A549 treated with CORT108297 at 1 μM for 4 hours (cell line): Measurements from ENCODE around the gene COMMD1. TPM values are rescaled to one million over a fixed set of nuclear protein-coding genes. Genes with fewer than 3 reads are reported as not detected.

ENCODE experiments used
- total RNA-seq: library from RNA; stranded (reverse); fragments of 200-300 nt; extraction: Qiagen RNA extraction; gene quantifications from 5 replicates; pipeline ENCODE4 v1.2.3, GENCODE V29; 2022

The COMMD1 gene
- 39.8 to 46.5 TPM (median 43.7 TPM) in 5 replicates for total RNA-seq

DNA sequence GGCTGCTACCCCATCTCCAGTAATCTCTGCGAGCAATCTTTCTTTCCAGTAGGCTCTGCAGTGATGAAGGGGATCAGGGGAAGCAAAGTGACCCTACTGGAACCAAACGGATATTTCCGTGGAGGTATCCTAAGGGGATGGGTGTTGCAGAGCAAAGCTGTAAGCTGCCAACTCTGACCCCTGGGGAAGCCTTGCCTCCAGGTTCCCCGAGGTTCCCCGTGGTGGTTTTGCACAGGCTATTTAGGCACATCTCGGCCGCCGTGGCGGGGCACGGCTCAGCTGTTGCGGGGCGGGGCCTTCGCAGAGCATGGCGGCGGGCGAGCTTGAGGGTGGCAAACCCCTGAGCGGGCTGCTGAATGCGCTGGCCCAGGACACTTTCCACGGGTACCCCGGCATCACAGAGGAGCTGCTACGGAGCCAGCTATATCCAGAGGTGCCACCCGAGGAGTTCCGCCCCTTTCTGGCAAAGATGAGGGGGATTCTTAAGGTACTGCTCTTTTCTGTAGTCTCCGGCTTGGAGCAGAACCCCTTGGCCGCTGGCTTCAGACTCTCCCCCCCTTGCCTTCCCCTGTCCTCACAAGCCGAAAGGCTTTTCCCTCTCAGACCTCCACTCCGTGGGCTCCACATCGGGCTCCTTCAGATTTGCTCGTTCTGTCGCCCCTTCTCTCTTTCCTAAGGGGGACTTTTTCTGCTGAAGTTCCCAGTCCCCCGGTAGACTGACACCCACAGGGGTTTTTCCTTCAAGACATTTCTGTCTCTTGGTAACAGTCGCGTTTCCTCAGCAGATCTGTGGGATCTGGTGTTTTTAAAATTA lies at the start of gene COMMD1:
Gene COMMD1, plus strand, starts transcription at position 303 of the 814 bp plus-strand sequence. Its CDS starts 5 bp downstream, at position 308.

GRCh38 chr2:61888267-61889055 lies 17.0 kb upstream of the COMMD1 start, which contains the start of gene CCT4:
CCT4 (minus strand) TSS chr2:61888656; CDS start chr2:61888507, 149 bp downstream.

Other genes starting within 250 kb of the COMMD1 start
- gene FAM161A, start 51.6 kb upstream of the COMMD1 start, total RNA-seq = 5.3 to 8.2 TPM (median 7.3 TPM) in 5 replicates
- 304 to 343 TPM (median 320 TPM) in 5 replicates for gene CCT4, start 17.0 kb upstream of the COMMD1 start, total RNA-seq